Measurements from ENCODE around the gene SNAP47. TPM values are rescaled to one million over a fixed set of nuclear protein-coding genes. Genes with fewer than 3 reads are reported as not detected.

SNAP47 gene
- total and polyA plus RNA-seq, 2 of the 4 experiments (the other 2 are of a cell fraction), result 39.4 to 72.9 TPM

- Histone ChIP-seq H4K5ac (ENCODE audit: low read depth, low read length) (no peak overlapping the region), H3K14ac (replicated peaks; ENCODE audit: low read depth, low read length) (no peak overlapping the region), H3K23ac (ENCODE audit: low read depth, low read length) (no peak overlapping the region), H3K4ac (ENCODE audit: low read depth, low read length) (no peak overlapping the region), H2AK5ac (ENCODE audit: low read depth, low read length) (no peak overlapping the region), H3K27me3 (ENCODE audit: control insufficient read depth, insufficient read depth, low read length) (peaks cover 11% of the 10 kb centered on the region), H2AFZ (replicated peaks; ENCODE audit: low read length, poor library complexity) (no peak overlapping the region), H3K9ac (ENCODE audit: low read depth, low read length) (no peak overlapping the region), H3K36me3 (ENCODE audit: control insufficient read depth, insufficient read depth, low read length) (no peaks in the 10 kb centered on the region), H3K9me3 (ENCODE audit: control insufficient read depth, insufficient read depth, low read length) (no peaks in the 10 kb centered on the region), H4K8ac (ENCODE audit: low read depth in 2 of 2, low read length in 2 of 2) (no peak overlapping the region), H3K4me1 (ENCODE audit: control insufficient read depth, insufficient read depth, low read length) (peaks cover 17% of the 10 kb centered on the region), H3K79me1 (ENCODE audit: low read depth in 1 of 2, low read length in 2 of 2) (no peaks in the 10 kb centered on the region), H3K4me3 (ENCODE audit: insufficient read depth, low read depth, low read length) (no peak overlapping the region), H3K56ac (ENCODE audit: extremely low read depth, insufficient read depth, low read length) (no peak overlapping the region), H2BK20ac (ENCODE audit: low read depth, low read length) (no peak overlapping the region), H4K20me1 (ENCODE audit: insufficient read depth, low read length) (no peaks in the 10 kb centered on the region), H2AK9ac (replicated peaks; ENCODE audit: low read depth, low read length, poor library complexity) (no peak overlapping the region), H3K9me1 (ENCODE audit: insufficient read depth, low read length) (peaks cover 12% of the 10 kb centered on the region; the same call in 1 of the 2 replicates), H2BK5ac (ENCODE audit: low read depth, low read length, poor library complexity, severe bottlenecking) (no peak overlapping the region), H3K4me2 (ENCODE audit: low read depth, low read length) (no peak overlapping the region), H2BK15ac (ENCODE audit: low read depth, low read length) (no peak overlapping the region), H3K18ac (ENCODE audit: low read depth, low read length) (no peak overlapping the region), H2BK120ac (ENCODE audit: low read depth, low read length) (no peak overlapping the region), H3K27ac (ENCODE audit: insufficient read depth, low read length) (no peak overlapping the region), H4K91ac (ENCODE audit: insufficient read depth, low read depth, low read length) (no peak overlapping the region)
- ChIA-PET CTCF (interaction anchor here (0.5 kb wide), 1 partner anchor 152 kb away, joined by 6 read pairs; no protein-coding TSS in a partner anchor), POLR2A (ENCODE audit: unreplicated experiment) (interaction anchor here (0.9 to 1.0 kb wide), 2 partner anchors 13 to 22 kb away, joined by 3 to 6 read pairs; no protein-coding TSS in a partner anchor)
- BruUV-seq (replicated peaks), result no TSS peak
- dilution Hi-C loops (cut with HindIII; ENCODE audit: low sequenced_read_pairs, unreplicated experiment), result no loop called here
- in situ Hi-C loops (cut with MboI; ENCODE audit: low sequenced_read_pairs), result no loop called here
- TF ChIP-seq BHLHE40 (IDR thresholded peaks at IDR 0.05; ENCODE audit: low read depth, low read length) (no peak), MAZ (IDR thresholded peaks at IDR 0.05; ENCODE audit: borderline replicate concordance, low read depth, low read length) (no peak), RCOR1 (IDR thresholded peaks at IDR 0.05; ENCODE audit: insufficient replicate concordance, low read length) (no peak), CTCF (conservative IDR thresholded peaks at IDR 0.05; ENCODE audit: low read depth, low read length) (no peak)
- TF ChIP-seq, protein P1, sequence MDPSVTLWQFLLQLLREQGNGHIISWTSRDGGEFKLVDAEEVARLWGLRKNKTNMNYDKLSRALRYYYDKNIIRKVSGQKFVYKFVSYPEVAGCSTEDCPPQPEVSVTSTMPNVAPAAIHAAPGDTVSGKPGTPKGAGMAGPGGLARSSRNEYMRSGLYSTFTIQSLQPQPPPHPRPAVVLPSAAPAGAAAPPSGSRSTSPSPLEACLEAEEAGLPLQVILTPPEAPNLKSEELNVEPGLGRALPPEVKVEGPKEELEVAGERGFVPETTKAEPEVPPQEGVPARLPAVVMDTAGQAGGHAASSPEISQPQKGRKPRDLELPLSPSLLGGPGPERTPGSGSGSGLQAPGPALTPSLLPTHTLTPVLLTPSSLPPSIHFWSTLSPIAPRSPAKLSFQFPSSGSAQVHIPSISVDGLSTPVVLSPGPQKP (IDR thresholded peaks at IDR 0.05; ENCODE audit: borderline replicate concordance, low read depth, low read length), result no peak
- WGBS, 2 experiments (ENCODE audit: extremely low coverage in 2 of 2, insufficient read length in 1 of 2), result no CpG with 5 or more reads among the region's 6 CpGs
- DNase-seq (no peak), ATAC-seq (ENCODE audit: low read depth) (no peak)
- intact Hi-C loops (cut with micrococcal nuclease), result no loop called here
Measured at GRCh38 chr1:227795732-227796131, 60.5 kb downstream of the SNAP47 start.

All from IMR-90 (cell line).